GM19452 (cell line): ENCODE results near the gene HOXA1.

Source experiments
- ATAC-seq: cut with Tn5 transposase; IDR thresholded peaks from one replicate; pipeline ENCODE4 v1.9.1; 2021; ENCODE audit not compliant: unreplicated experiment

Gene HOXA1

DNA sequence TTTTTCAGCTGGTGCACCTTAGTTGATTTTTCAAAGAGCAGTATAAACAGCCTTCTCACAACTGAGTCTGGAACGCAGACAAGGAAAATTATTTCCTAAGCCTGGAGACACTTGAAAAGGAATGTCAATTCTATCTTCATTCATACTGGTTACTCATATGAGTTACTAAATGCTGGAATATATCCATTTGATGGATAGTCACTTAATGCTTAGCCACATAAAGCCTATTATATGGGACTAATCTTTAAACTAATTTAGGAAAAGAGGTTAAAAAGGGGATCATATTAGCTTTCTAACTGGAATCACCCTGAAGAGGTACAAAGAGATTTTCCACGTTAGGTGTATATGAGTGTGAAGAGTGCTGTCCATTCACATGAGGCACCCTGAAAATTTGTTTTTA is 36.4 kb upstream of the HOXA1 start:
- ATAC-seq, result no peak

DNA sequence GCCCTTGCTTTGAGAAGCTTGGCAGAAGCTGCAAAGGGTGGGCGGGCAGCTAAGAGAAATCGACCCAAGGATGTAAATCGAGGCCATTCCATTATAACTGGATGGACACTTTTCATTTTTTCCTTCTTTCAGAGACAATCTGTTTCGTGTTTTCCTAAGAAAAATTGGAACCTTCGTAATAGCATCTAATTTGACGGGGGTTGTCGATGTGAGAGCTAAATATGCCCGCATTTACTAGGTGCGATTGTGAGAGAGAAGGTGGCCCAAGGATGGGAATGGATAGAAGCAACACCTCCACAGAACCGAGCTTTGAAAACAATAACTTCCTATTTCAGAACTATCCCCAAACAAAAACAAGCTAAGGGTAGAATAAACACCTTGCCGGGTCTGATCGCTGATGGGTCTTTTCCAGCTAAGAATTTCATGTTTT is 35.6 kb upstream of the HOXA1 start:
- no peak for ATAC-seq

DNA sequence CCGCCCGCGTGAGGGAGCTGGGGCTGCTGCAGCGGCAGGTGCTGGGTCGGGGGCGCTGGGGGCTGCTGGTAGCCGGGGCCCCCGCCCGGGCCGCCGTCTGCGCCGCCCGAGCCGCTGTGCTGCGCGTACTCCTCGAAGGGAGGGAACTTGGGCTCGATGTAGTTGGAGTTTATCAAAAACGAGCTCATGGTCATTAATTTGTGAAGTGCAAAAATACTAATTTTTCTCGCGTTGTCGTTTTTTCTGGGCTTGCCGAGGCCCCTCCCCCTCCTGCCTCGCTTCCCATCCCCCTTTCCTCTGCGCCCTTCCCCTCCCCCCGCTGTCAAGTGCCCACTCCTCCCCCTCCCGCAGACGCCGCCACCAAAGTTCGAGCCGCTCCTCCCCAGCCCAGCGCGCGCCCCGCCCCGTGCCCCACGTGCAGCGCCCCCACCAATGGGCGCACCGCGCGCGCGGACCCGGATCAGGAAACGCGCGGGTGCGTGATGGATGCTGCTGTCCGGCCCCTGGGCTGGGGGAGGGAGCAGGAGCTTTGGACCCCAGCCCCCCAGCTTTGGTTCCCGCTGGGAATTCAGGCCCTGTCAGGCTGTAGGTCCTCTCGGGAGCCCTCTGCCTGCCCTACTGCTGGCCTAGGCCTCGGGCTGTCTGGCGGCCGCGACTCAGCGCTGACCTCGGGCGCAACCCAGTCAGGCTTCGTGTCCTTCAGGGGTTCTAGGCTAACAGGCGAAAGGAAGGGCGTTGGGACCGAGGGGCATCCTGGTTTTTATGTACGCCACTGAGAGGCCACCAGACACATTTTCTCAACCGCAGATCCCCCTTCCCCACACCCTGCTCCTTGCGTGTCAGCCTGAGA is 35.0 kb upstream of the HOXA1 start, which contains the start of gene HOXA4:
Gene HOXA4 (minus strand): TSS at position 218 of the 850 bp plus-strand sequence. CDS start 24 bp downstream, at position 194.
- ATAC-seq, result no peak

DNA sequence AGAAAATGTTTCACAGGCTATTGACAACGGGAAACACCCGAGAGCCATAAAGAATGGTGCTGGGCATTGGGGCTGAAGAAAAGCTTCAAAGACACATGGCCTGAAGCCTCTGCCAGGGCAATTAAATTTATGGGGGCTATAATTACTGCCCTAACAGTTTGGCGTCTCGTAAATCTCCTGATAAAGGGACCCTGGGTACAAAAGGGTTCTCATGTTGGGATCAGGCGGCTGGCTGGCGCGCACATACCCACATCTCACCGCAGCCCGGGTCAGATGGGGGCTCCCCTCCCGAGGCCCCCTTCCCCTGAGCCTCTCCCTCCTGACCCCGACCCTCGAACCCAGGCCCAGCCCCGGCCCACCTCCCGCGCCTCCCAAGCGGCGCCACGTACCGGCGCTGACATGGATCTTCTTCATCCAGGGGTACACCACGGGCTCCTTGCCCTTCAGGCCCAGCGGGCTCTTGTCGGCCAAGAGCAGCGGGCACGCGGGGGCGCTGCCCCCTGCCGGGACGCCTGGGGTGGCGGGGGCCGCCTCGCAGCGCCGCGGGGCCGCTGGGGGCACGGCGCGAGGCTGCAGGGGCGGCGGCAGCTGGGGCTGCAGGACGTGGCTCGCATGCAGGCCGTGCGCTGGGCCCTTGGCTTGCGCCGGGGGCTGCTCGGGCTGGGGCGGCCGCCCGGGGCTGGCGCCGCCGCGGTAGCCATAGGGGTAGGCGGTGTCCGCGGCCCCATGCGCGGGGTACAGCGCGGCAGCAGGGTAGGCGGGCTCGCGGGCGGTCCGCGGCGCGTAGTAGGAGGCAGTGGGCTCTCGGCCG is 34.1 kb upstream of the HOXA1 start:
- ATAC-seq, result no peak

DNA sequence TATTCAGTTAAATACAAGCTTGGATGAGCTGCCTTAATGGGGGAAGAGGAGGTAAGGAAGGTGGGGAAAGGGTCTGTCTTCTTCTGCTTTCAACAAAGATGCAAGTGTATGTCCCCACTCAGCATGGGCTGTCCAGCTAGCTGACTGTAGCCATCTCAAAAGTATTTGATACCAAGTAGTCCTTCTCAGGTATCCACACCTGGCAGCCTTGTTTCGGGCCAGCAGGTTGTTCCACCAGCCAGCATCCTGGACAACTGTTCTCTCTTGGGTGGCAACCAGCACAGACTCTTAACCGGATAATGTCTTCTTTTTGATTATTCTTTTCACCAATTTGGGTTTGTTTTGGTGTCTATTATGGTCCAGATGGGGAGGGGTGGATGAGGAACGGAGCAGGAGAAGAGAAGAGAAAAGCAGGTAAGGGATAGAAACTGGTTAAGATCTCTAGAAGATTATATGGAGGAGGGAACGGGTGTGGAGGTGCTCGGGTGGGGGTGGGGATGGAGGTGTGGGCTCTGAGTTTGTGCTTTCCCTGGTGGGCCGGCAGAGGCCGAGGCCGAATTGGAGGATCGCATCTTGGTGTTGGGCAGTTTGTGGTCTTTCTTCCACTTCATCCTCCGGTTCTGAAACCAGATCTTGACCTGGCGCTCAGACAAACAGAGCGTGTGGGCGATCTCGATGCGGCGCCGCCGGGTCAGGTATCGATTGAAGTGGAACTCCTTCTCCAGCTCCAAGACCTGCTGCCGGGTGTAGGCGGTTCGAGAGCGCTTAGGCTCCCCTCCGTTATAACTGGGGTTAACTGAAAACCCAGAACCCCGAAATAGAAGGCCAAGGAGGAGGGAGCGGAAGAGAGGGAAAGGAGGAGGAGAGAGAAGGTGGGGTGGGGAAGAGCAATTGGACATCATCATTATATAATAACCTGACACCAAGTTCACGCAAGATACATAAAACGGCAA is 33.3 kb upstream of the HOXA1 start:
- ATAC-seq, result no peak

DNA sequence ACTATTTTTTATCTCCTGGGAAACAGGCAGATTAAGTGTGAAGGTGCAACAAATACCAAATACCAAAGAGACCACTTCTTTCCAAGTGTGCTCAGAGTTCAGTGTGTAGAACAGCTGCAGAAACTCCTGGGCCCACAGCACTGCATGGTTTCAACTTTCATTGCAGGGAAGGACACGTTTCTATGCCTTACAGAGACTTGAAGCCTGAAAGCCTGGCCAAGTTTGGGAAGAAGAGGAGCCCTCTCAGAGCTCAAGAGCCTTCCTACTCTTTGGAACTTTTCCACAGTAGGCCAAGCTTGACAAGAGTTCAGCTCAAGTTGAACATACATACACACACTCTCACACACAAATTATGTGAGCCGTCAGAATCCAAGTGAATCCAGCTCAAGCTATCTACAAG is 32.2 kb upstream of the HOXA1 start:
- ATAC-seq, result no peak

DNA sequence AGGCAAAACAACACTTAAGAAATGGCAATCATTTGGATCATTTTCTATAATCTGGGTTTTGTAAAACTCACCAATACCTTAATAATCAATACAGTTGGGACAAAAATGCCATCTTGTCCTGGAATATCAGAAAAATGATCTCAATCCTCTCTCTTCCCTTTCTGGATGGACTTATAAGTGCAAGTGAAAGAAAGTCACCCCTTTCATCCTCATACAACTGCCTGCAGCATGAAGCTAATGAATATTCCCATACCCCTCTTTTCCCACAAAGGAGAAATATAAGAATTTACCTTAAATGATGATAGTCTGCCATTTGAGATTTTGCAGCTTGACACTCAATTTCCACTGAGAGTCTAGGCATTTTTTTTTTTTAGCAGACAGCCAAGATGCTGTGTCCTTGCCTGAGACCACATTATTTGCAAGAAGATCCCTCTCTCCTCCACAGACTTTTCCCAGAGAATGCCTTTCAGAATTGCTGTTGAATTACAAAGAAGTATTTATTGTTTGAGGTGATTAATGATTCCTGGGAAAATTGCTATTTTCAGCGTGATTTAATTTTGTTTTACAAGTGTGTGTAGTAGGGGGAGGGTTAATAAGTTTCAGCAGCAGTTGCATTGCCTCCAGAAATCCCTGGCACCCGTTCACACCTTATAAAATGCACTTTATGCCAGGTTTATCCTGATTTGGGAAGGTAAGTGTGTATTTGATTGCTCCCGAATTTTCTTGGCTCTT is 31.0 kb upstream of the HOXA1 start:
- no peak for ATAC-seq

DNA sequence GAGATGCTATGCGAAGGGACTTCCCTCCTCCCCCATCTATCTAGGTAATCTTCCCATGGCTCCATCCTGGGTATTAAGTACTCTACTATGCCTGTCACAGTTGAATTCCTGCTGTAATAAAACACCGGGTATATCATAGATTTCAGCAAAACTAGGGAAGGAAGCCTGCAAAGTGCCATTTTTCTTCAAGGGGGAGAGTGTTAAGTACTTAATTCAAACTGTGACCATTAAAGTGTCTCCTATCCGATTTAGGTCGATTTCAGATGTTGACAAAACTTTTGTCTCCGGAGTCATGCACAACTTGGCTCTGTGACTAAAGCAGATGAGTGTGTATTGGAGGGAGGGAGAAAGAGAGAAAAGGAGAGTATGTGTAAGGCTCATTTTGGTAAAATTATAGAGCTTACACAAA is 30.2 kb upstream of the HOXA1 start:
- ATAC-seq, result no peak

DNA sequence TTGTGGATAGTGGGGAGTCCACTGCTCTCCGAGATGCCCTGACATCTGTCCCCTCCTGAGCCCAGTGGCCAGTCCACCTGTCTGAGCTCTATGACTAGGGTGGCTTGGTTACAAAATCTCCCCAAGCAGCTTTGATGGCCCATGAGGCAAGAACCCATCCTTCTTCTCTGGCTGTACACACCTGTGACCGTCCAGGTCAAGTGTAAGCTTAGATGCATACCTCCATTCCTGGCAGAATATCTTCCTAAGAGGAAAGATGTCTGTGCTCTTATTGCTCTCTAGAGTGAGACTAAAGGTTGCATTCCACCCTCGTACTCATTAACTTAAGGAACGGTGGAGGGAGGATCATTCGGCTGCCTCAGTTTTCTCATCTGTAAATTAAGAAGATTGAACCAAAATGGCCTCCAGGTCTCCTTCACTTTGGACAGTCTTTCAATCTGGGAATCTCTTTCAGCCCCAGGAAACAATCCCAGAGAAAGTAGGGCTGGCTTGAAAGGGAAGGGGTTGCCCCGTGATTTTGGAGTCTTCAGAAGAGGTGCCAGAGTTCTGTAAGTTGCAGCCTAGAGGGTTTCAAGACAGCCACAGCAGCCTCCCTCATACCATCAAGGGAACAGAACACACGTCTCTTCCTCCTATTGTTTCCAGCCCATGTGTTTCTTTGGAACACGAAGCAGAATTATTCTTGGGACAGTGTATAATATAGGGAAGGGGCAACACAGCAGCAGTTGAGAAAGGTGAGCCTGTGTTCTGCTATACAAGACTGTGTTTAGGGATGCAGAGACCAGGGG is 29.3 kb upstream of the HOXA1 start:
- ATAC-seq, result no peak

DNA sequence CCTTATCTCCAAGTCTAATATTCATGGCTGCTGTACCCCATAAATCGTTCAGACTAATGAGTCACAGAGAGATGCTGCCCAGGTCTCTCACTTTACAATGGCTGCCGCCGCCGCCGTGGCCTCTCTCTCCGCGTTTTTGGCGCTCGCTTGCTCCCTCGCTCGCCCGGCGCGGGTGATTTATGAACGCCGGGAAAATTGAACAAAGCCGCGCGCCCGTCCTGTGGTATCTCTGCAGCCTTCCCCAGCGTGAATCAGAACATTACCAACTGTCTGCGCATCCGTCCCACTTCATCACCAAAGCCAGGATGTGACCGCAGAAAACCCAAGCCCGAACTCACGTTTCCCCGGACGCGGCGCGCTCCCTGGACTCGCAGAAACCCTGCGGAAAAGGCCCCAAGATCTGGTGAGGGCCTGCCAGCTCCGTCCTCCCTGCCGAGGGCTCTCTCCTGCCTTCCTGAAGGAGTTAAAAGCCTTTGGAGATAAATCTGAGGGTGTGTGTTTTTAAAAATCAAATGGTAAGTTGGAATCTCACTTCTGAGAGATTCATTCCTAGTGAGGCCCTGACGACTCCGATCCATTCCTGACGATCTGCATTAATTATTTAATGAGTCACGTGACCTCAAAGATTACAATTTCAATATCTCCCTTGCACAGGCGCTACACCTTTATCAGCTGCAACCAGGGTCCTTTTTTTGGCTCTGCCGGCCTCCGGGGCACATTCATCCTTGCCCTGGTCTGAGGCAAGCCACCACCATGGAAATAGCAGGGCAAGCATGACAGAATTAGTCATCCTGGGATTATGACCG is 28.5 kb upstream of the HOXA1 start:
- no peak for ATAC-seq

DNA sequence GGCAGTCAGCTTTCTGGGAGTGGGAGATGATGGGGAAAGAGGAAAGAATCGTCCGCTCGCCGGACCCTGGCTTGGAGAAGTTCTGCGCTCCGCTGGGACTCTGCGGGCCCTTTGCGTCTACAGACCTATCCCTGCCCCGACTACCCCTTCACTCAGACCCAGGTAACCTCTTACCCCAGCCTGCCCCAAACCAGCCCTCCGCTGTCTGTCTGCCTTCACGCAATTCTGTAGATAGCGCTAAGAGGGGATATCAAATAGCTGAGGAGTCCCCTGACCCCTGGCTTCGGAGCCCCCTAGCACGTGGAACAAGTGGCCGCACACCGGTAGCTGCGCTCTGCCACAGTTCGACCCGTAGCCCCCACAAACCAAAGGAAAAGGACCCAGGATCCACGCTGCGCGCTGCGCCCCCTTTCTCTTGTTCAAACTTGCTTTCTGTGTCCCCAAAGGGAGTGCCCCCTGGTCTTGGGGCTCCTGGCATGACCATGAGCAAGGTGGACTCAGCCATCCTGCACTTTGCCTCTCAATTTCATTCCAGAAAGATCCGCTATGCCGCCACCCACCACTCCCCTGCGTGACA is 27.8 kb upstream of the HOXA1 start:
- no peak for ATAC-seq

DNA sequence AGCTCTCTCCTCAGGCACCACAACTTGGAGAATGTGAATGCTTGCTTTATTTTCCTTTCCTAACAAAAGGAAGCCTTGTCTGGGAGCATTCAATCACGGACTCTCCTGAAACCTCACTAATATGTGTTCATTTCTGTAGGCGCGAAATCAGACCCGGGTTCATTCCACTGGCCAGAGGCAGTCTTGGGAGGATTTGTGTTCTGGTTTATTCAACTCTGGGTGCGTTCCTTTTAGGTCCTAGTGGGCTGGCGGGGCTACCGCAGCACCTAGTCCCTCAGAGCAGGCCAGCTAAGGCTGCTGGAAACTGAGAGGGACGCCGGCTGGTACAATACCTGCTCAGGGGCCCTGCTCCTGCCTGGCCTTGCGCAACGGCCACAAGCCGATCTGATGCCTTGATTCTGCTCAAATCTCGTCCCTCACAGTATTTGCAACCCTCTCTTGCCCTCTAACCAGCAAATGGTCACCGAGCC is 27.2 kb upstream of the HOXA1 start:
- no peak for ATAC-seq

DNA sequence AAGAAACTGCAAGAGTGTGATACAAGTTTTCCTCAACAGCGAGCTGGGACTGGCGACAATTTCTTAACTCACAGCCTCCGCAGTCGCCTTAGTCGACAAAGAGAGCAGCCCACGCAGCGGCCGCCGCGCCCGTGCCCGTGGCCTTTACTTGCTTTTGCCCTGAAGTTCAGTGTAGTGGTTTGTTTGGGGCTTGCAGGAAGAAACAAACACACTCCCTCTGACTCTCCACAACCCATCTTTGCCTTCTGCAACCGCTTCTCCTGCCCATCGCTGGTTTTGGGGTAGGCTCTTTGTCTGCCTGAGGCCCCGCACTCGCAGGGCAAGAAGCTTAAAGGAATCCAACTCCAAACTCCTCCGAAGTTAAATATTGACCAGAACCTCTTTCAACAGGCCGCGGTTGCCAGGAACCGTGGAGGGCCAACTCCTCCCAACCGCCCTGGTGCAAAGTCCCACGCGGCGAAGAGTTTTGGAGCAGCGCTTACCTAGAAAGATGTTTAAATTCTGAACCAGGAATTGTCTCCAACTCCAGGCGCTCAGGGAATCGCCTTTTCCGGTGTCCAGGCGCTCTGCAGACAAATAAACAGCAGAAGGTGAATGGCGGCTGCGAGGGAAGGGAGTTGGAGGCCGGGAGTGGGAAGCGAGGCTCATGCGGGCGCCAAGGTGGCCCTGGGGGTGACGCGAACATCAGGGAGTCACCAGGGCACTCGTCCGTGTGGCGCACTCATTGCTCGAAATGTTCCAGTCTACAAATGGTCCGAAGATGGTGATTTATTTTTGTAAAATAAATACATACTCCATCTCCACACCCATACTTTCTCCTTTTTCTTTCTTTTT is 26.5 kb upstream of the HOXA1 start:
- ATAC-seq, result no peak

DNA sequence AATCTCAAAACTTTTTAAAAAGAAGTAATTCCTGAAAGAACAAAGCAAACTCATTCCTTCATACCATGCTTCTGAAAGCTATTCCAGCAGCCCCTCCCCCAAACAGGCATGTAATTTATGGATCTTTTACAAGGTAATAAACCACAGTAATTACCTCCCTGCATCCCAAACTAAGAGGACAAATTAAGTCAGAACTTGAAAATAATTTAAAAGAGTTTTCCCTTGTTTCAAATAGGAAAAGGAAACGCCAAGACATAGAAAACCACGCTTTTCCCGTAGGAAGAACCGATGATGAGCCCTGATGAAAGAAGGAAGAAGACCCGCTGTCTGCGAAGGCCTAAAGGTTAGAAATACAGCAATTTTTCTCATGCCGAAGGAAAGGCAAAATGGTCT is 25.9 kb upstream of the HOXA1 start:
- ATAC-seq, result no peak

DNA sequence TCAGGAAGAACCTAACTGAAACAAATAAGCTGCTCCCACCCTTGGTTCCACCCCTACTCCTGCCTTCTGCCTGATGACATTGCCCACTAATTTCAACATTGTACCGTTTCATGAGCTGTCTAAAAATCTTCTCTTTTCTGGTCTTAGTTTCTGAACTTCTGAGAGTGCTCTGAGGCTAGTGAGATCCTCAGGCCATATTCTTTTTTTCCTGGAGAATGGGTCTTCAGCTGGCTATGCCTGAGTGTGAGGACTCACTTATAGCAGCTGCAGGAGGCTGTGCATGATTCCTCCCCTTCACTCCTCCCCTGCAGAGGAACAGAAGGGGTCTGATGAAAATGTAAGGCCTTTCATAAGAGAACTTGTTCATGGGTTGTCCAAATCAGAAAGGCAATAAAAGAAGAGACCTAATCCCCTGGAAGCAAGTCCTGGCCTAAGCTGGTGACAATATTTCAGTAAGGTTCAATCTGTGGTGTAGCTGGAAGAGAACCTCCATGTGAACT is 23.7 kb upstream of the HOXA1 start:
- no peak for ATAC-seq

DNA sequence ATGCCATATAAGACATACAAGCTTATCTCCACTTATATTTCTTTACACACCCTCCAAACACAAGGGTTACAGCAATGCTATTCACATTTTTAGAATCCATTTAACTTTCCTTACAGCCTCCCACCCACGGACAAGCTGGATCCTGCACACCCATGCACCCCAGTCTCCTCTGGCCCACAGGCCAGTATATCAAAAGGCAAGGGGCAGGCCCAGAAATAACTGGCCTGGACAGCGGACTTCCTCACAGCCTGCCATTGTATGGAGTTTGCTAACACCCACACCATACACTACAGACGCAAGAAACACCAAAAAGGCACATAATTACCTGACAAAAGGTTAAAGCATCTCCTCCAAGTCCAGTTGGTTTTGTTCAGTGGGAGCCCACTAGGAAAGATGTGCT is 22.8 kb upstream of the HOXA1 start:
- ATAC-seq, result no peak

DNA sequence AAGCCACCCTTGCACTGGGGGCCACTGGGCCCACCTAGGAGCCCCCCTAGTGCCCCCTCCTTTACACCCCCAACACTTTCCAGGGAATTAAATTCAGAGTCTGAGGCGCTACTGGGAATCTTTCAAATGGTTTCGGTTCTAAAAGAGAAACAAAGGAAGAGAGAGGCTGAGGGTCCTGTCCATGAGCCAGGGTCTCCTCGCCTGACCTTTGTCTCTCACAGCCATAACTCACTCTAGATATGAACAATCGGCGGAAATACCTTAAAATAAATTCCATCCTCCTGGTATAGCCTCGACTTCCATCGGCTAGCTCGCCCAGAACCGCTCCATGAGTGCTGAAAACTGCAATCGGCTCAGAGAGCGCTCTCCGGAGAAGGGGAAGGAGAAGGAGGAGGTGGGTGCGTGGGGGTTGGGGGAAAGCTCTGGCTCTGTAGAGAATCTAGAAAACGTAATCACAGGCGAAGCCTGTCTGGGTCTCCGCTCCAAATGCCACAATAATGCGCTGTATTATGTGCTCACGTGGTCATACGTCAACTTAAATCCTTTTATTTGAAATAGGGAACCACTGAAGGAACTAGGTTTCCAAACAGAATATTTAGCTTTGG is 22.2 kb upstream of the HOXA1 start:
- no peak for ATAC-seq
